Ishikawa (cell line): ENCODE data around the gene EFCAB13.

Experiments
- CEBPB ChIP-seq: IDR thresholded peaks from 2 replicates; pipeline ENCODE4 v1.6.1; 2012
- CREB1 ChIP-seq: IDR thresholded peaks from 2 replicates; pipeline ENCODE4 v1.6.1; 2012; ENCODE audit warnings: low read depth
- EGR1 ChIP-seq: IDR thresholded peaks from 2 replicates; pipeline ENCODE4 v1.6.1; 2012
- EP300 ChIP-seq: IDR thresholded peaks from 2 replicates; pipeline ENCODE4 v1.6.1; 2012; ENCODE audit warnings: borderline replicate concordance
- FOXM1 ChIP-seq: IDR thresholded peaks from 2 replicates; pipeline ENCODE4 v1.6.1; 2012; ENCODE audit warnings: low read depth, borderline replicate concordance
- MAX ChIP-seq: IDR thresholded peaks from 2 replicates; pipeline ENCODE4 v1.6.1; 2012
- NFIC ChIP-seq: IDR thresholded peaks from 2 replicates; pipeline ENCODE4 v1.6.1; 2012
- RAD21 ChIP-seq: IDR thresholded peaks from 2 replicates; pipeline ENCODE4 v1.6.1; 2012; ENCODE audit warnings: low read depth
- TAF1 ChIP-seq: IDR thresholded peaks from 2 replicates; pipeline ENCODE4 v1.6.1; 2012; ENCODE audit warnings: low read depth, mild to moderate bottlenecking
- TCF12 ChIP-seq: IDR thresholded peaks from 2 replicates; pipeline ENCODE4 v1.6.1; 2012; ENCODE audit warnings: low read depth
- TEAD4 ChIP-seq: IDR thresholded peaks from 2 replicates; pipeline ENCODE4 v1.6.1; 2012
- YY1 ChIP-seq: IDR thresholded peaks from 2 replicates; pipeline ENCODE4 v1.6.1; 2012; ENCODE audit warnings: low read depth
- ZBTB7A ChIP-seq: IDR thresholded peaks from 2 replicates; pipeline ENCODE4 v1.6.1; 2012; ENCODE audit warnings: low read depth
- TF ChIP-seq, protein P1 (sequence below): IDR thresholded peaks from 2 replicates; pipeline ENCODE4 v1.6.1; 2012; ENCODE audit warnings: low read depth, mild to moderate bottlenecking
- TF ChIP-seq, protein P2 (sequence below): IDR thresholded peaks from 2 replicates; pipeline ENCODE4 v1.6.1; 2012

EFCAB13 gene

DNA sequence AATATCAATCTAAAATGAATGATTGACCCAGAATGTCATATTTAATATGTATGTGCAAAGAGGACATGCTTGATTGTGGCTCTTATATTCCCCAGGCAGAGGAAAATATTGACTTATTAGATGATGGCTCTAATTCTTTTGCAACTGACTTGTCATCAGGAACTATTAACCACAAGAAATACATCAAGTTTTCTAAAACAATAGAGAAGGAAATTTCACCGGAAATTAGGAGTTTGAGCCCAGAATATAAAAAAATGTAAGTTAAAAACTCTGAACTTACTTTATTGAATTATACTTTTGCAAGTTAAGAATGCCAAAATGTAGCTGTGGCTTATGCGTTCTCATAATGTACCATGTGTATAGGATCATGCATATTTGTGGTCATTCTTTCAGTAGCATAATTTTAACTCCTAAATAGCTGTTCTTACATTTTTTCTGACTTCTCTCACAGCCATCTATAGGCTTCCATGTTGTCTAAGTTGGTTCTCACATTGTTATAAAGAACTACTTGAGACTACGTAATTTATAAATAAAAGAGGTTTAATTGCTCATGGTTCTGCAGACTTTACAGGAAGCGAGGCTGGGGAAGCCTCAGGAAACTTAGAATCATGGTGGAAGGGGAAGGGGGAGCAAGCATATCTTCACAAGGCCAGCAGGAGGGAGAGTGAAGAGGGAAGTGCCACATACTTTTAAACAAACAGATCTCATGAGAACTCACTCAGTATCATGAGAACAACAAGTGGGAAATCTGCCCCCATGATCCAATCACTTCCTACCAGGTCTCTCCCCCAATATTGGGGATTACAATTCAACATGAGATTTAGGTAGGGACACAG lies 11.6 kb downstream of the EFCAB13 start:
- no peak for TF ChIP-seq TEAD4
- TF ChIP-seq CREB1 = no peak
- TF ChIP-seq YY1 = no peak
- TF ChIP-seq MAX = no peak
- TF ChIP-seq TCF12 = no peak
- no peak for TF ChIP-seq ZBTB7A
- TF ChIP-seq CEBPB = no peak
- no peak for TF ChIP-seq FOXM1
- no peak for TF ChIP-seq EP300
- TF ChIP-seq, protein P1, sequence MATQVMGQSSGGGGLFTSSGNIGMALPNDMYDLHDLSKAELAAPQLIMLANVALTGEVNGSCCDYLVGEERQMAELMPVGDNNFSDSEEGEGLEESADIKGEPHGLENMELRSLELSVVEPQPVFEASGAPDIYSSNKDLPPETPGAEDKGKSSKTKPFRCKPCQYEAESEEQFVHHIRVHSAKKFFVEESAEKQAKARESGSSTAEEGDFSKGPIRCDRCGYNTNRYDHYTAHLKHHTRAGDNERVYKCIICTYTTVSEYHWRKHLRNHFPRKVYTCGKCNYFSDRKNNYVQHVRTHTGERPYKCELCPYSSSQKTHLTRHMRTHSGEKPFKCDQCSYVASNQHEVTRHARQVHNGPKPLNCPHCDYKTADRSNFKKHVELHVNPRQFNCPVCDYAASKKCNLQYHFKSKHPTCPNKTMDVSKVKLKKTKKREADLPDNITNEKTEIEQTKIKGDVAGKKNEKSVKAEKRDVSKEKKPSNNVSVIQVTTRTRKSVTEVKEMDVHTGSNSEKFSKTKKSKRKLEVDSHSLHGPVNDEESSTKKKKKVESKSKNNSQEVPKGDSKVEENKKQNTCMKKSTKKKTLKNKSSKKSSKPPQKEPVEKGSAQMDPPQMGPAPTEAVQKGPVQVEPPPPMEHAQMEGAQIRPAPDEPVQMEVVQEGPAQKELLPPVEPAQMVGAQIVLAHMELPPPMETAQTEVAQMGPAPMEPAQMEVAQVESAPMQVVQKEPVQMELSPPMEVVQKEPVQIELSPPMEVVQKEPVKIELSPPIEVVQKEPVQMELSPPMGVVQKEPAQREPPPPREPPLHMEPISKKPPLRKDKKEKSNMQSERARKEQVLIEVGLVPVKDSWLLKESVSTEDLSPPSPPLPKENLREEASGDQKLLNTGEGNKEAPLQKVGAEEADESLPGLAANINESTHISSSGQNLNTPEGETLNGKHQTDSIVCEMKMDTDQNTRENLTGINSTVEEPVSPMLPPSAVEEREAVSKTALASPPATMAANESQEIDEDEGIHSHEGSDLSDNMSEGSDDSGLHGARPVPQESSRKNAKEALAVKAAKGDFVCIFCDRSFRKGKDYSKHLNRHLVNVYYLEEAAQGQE = no peak
- TF ChIP-seq RAD21 = no peak
- TF ChIP-seq EGR1 = no peak
- no peak for TF ChIP-seq TAF1
- TF ChIP-seq NFIC = no peak
- TF ChIP-seq, protein P2, sequence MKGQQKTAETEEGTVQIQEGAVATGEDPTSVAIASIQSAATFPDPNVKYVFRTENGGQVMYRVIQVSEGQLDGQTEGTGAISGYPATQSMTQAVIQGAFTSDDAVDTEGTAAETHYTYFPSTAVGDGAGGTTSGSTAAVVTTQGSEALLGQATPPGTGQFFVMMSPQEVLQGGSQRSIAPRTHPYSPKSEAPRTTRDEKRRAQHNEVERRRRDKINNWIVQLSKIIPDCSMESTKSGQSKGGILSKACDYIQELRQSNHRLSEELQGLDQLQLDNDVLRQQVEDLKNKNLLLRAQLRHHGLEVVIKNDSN = no peak

DNA sequence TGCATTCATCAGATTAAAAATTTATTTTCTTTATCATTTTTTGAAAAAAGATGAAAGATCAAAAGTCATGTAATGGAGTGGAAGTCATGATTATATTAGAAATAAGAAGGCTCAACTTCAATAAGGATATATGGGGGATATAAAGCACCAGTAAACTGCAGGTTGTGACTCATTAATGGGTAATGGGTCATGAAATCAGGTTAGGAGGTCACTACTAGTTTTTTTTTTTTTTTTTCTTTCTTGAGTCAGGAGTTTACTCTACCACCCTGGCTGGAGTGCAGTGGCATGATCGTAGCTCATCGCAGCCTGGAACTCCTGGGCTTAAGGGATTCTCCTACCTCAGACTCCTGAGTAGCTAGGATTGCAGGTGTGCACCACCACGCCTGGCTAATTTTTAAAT lies 14.3 kb downstream of the EFCAB13 start:
- TF ChIP-seq, protein P1 = no peak
- TF ChIP-seq CEBPB = no peak

DNA sequence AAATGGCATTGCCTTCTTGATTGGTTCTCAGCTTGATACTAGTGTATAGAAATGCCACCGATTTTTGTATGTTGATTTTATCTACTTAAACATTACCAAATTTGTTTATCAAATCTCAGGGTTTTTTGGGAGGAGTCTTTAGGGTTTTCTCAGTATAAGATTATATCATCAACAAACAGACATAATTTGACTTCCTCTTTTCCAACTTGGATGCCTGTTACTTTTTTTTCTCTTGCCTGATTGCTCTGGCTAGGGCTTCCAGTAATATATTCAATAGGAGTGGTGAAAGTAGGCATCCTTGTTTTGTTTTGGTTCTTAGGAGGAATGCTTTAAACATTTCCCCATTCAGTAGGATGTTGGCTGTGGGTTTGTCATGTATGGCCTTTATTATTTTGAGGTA lies 29.1 kb downstream of the EFCAB13 start:
- no peak for TF ChIP-seq ZBTB7A
- no peak for TF ChIP-seq NFIC
- no peak for TF ChIP-seq YY1

GRCh38 chr17:47358652-47359051 lies 34.9 kb downstream of the EFCAB13 start:
- TF ChIP-seq ZBTB7A (no peak), MAX (no peak), CREB1 (no peak), NFIC (no peak), FOXM1 (no peak), RAD21 (no peak), TCF12 (no peak), YY1 (no peak), TEAD4 (no peak), EGR1 (no peak), TAF1 (no peak)
- TF ChIP-seq, protein P2 = no peak
- TF ChIP-seq, protein P1 = no peak

DNA sequence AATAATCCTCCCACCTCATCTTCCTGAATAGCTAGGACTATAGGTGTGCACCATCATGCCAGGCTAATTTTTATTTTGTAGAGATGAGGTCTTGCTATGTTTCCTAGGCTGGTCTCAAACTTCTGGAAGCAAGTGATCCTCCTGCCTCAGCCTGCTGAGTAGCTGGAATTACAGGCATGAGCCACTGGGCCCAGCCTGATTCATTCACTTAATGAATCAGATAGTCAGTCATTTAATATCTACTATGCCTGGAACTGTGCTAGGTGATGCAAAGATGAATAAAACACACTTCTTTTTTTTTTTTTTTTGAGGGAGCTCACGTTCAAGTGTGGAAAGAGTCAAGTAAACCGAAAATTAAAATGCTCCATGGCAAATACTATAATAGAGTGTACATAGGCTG lies 39.4 kb downstream of the EFCAB13 start:
- TF ChIP-seq TAF1 = no peak
- no peak for TF ChIP-seq CEBPB
- no peak for TF ChIP-seq TEAD4
